Thymus (tissue), 11 donors: Measurements from ENCODE around the gene HOXC6. TPM values are rescaled to one million over a fixed set of nuclear protein-coding genes. Genes with fewer than 3 reads are reported as not detected.

ENCODE experiments used
- DNase-seq, 9 donors: peaks; one replicate each; pipeline ENCODE4 v3.0.0-alpha.2; 2013; ENCODE audit warnings: low spot score in 9 of 9, low read depth in 6 of 9, missing footprints in 1 of 9
- H3K27ac ChIP-seq, 2 donors: one replicate each; pipeline ENCODE4 v1.5.1; 2013; ENCODE audit warnings: control low read depth in 1 of 2, low read depth in 1 of 2, low read length in 1 of 2, mild to moderate bottlenecking in 1 of 2, moderate library complexity in 1 of 2
- H3K27me3 ChIP-seq, 2 donors: one replicate each; pipeline ENCODE4 v1.5.1; 2013; ENCODE audit warnings: low read length in 1 of 2; ENCODE audit not compliant: control insufficient read depth in 2 of 2, insufficient read depth in 1 of 2
- H3K36me3 ChIP-seq, 2 donors: one replicate each; pipeline ENCODE4 v1.5.1; 2013; ENCODE audit warnings: low read length in 1 of 2, mild to moderate bottlenecking in 1 of 2, moderate library complexity in 1 of 2; ENCODE audit not compliant: control insufficient read depth in 2 of 2, insufficient read depth in 2 of 2
- H3K4me1 ChIP-seq, 2 donors: one replicate each; pipeline ENCODE4 v1.5.1; 2013; ENCODE audit warnings: low read length in 2 of 2; ENCODE audit not compliant: control insufficient read depth in 2 of 2, insufficient read depth in 2 of 2
- H3K4me3 ChIP-seq, 2 donors: one replicate each; pipeline ENCODE4 v1.5.1; 2013; ENCODE audit warnings: low read length in 2 of 2, control low read depth in 1 of 2, mild to moderate bottlenecking in 1 of 2
- H3K9me3 ChIP-seq, 2 donors: one replicate each; pipeline ENCODE4 v1.5.1; 2013; ENCODE audit warnings: low read length in 1 of 2, mild to moderate bottlenecking in 1 of 2; ENCODE audit not compliant: control insufficient read depth in 2 of 2, insufficient read depth in 1 of 2
- WGBS: extraction: QIAGEN DNeasy Blood & Tissue Kit; methylation state at CpG from one replicate; pipeline ENCODE4 v1.1.7; 2013; 5-methylcytosine and 5-hydroxymethylcytosine counted together
- polyA plus RNA-seq: library from polyadenylated mRNA; stranded (reverse); fragments of 200-250 nt; gene quantifications from one replicate; pipeline ENCODE4 v1.2.3, GENCODE V29; 2013
- total RNA-seq: library from RNA; stranded (reverse); fragments of 120-200 nt; gene quantifications from one replicate; pipeline ENCODE4 v1.2.4, GENCODE V29; 2013
- donor health status: healthy.

HOXC6 gene
- total and polyA plus RNA-seq, 2 donors, result 0.14 to 0.43 TPM

GRCh38 chr12:54025499-54026405 is 2.5 kb upstream of the HOXC6 start:
- Histone ChIP-seq H3K4me1 (no peaks in the 10 kb centered on the region), H3K36me3 (no peaks in the 10 kb centered on the region), H3K4me3 (no peak overlapping the region), H3K27ac (no peak overlapping the region), H3K27me3 (peaks cover 83 to 100% of the 10 kb centered on the region in 2 donors), H3K9me3 (peaks cover 0 to 6% of the 10 kb centered on the region in 2 donors)
- 36% methylated on average over 7 of the region's 7 CpGs for WGBS
- no peak for DNase-seq

GRCh38 chr12:54026640-54027441 is 1.4 kb upstream of the HOXC6 start:
- Histone ChIP-seq H3K9me3 (no peaks in the 10 kb centered on the region), H3K4me3 (no peak overlapping the region), H3K4me1 (no peaks in the 10 kb centered on the region), H3K27ac (no peak overlapping the region), H3K27me3 (peaks cover 83 to 100% of the 10 kb centered on the region in 2 donors), H3K36me3 (no peaks in the 10 kb centered on the region)
- WGBS, result 12% methylated on average over 22 of the region's 22 CpGs
- no peak for DNase-seq

GRCh38 chr12:54027442-54027786 is 826 bp upstream of the HOXC6 start:
- Histone ChIP-seq H3K27me3 (peaks cover 84 to 100% of the 10 kb centered on the region in 2 donors), H3K36me3 (peaks cover 0 to under 1% of the 10 kb centered on the region in 2 donors), H3K4me1 (no peaks in the 10 kb centered on the region), H3K9me3 (peaks cover under 1% of the 10 kb centered on the region in 2 donors), H3K27ac (no peak overlapping the region), H3K4me3 (no peak overlapping the region)
- 54% methylated on average over 3 of the region's 3 CpGs for WGBS
- DNase-seq, result no peak

- peaks cover 0 to 3% of the 10 kb centered on the region in 2 donors for H3K36me3 ChIP-seq
- no peak for DNase-seq
- H3K4me3 ChIP-seq, result no peak overlapping the region
- peaks cover 85 to 100% of the 10 kb centered on the region in 2 donors for H3K27me3 ChIP-seq
- peaks cover 10% of the 10 kb centered on the region in 2 donors for H3K9me3 ChIP-seq
- WGBS, result 20% methylated on average over 53 of the region's 53 CpGs
- no peak overlapping the region for H3K27ac ChIP-seq
- no peaks in the 10 kb centered on the region for H3K4me1 ChIP-seq
Measured at GRCh38 chr12:54029529-54030441, 1.5 kb downstream of the HOXC6 start.

GRCh38 chr12:54030442-54030801 is 2.2 kb downstream of the HOXC6 start:
- WGBS, result 32% methylated on average over 7 of the region's 7 CpGs
- H3K4me3 ChIP-seq, result no peak overlapping the region
- no peak for DNase-seq
- peaks cover 87 to 100% of the 10 kb centered on the region in 2 donors for H3K27me3 ChIP-seq
- no peak overlapping the region for H3K27ac ChIP-seq
- H3K9me3 ChIP-seq, result peaks cover 10% of the 10 kb centered on the region in 2 donors
- H3K4me1 ChIP-seq, result no peaks in the 10 kb centered on the region
- H3K36me3 ChIP-seq, result peaks cover 0 to 3% of the 10 kb centered on the region in 2 donors

- H3K9me3 ChIP-seq, result peaks cover 10 to 13% of the 10 kb centered on the region in 2 donors
- H3K36me3 ChIP-seq, result peaks cover 0 to 3% of the 10 kb centered on the region in 2 donors
- no peaks in the 10 kb centered on the region for H3K4me1 ChIP-seq
- DNase-seq, result no peak
- H3K27me3 ChIP-seq, result peaks cover 87 to 100% of the 10 kb centered on the region in 2 donors
- H3K4me3 ChIP-seq, result no peak overlapping the region
- H3K27ac ChIP-seq, result no peak overlapping the region
- WGBS, result 8% methylated on average over 46 of the region's 46 CpGs
Measured at GRCh38 chr12:54030889-54031471, 2.7 kb downstream of the HOXC6 start.

GRCh38 chr12:54031480-54031879 is 3.2 kb downstream of the HOXC6 start:
- no peak for DNase-seq
- Histone ChIP-seq H3K4me1 (no peaks in the 10 kb centered on the region), H3K36me3 (peaks cover 0 to 3% of the 10 kb centered on the region in 2 donors), H3K9me3 (peaks cover 10 to 13% of the 10 kb centered on the region in 2 donors), H3K27me3 (peaks cover 87 to 100% of the 10 kb centered on the region in 2 donors), H3K4me3 (no peak overlapping the region), H3K27ac (no peak overlapping the region)
- WGBS, result 33% methylated on average over 16 of the region's 16 CpGs

- peaks cover 10 to 13% of the 10 kb centered on the region in 2 donors for H3K9me3 ChIP-seq
- H3K36me3 ChIP-seq, result peaks cover 0 to 3% of the 10 kb centered on the region in 2 donors
- DNase-seq, result no peak
- H3K4me3 ChIP-seq, result no peak overlapping the region
- H3K27me3 ChIP-seq, result peaks cover 92 to 100% of the 10 kb centered on the region in 2 donors
- 39% methylated on average over 6 of the region's 6 CpGs for WGBS
- no peak overlapping the region for H3K27ac ChIP-seq
- H3K4me1 ChIP-seq, result no peaks in the 10 kb centered on the region
Measured at GRCh38 chr12:54032086-54032619, 3.9 kb downstream of the HOXC6 start.
